ENCODE results near the gene IMPG2. TPM values are rescaled to one million over a fixed set of nuclear protein-coding genes. Genes with fewer than 3 reads are reported as not detected.

Gene IMPG2
- total and polyA plus RNA-seq, 4 donors: 0.01 to 0.37 (median 0.25) TPM; not detected in 1

DNA sequence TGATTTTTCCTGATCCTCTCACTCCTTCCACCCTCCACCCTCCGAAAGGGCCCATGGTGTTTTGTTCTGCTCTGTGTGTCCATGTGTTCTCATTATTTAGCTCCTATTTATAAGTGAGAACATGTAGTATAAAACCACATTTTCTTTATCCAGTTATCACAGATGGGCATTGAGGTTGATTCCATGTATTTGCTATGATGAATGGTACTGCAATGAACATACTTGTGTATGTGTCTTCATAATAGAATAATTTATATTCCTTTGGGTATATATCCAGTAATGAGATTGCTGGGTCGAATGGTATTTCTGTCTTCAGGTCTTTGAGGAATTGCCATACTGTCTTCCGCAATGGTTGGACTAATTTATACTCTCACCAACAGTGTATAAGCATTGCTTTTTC lies 126.0 kb downstream of the IMPG2 start:
- 54% methylated on average over 3 of the region's 3 CpGs for WGBS
- H3K4me1 ChIP-seq (ENCODE audit: control insufficient read depth in 4 of 4, insufficient read depth in 4 of 4, low read length in 3 of 4): no peaks in the 10 kb centered on the region

DNA sequence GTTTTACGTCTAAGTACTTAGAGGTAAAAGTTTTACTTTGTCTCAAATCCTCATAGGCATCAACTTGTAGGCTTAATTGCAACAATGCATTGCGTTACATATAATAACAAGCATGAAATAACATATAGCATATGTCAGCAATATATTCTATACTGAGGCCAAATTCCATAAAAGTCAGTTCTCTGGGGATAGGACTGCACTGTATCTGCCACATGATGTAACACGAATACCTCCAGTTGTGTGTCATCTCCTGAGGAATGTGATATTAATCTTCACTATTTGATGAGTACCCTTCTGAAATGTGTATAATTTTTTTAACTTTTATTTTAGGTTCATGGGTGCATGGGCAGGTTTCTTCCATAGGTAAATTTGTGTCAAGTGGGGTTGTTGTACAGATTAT lies 126.4 kb downstream of the IMPG2 start:
- 85% methylated on average over 3 of the region's 3 CpGs for WGBS
- Histone ChIP-seq H3K9me3 (ENCODE audit: control insufficient read depth in 4 of 4, low read length in 3 of 4) (peaks cover 0 to 3% (median 0%) of the 10 kb centered on the region in 4 donors), H3K9ac (ENCODE audit: low read depth in 1 of 2, low read length in 2 of 2) (no peak overlapping the region), H3K36me3 (ENCODE audit: control insufficient read depth in 4 of 4, insufficient read depth in 3 of 4, low read depth in 1 of 4, low read length in 3 of 4) (no peaks in the 10 kb centered on the region), H3K4me3 (ENCODE audit: low read depth in 1 of 3, low read length in 3 of 3) (no peak overlapping the region), H3K27me3 (ENCODE audit: control insufficient read depth in 4 of 4, insufficient read depth in 4 of 4, low read length in 3 of 4) (no peaks in the 10 kb centered on the region), H3K27ac (ENCODE audit: low read depth in 1 of 2, low read length in 2 of 2) (no peak overlapping the region), H3K4me1 (ENCODE audit: control insufficient read depth in 4 of 4, insufficient read depth in 4 of 4, low read length in 3 of 4) (no peaks in the 10 kb centered on the region)
- no peak for TF ChIP-seq RXRA (IDR thresholded peaks at IDR 0.05)
- TF ChIP-seq FOXA1 (IDR thresholded peaks at IDR 0.05): no peak
- TF ChIP-seq FOXA2 (IDR thresholded peaks at IDR 0.05): no peak
- no peak for TF ChIP-seq NR2F2 (IDR thresholded peaks at IDR 0.05)
- TF ChIP-seq, protein P1, sequence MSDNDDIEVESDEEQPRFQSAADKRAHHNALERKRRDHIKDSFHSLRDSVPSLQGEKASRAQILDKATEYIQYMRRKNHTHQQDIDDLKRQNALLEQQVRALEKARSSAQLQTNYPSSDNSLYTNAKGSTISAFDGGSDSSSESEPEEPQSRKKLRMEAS (IDR thresholded peaks at IDR 0.05): no peak
- TF ChIP-seq RAD21 (IDR thresholded peaks at IDR 0.05): no peak
- no peak for TF ChIP-seq SP1 (IDR thresholded peaks at IDR 0.05)
- no peak for TF ChIP-seq EGR1 (IDR thresholded peaks at IDR 0.05; ENCODE audit: low read depth in 2 of 2)
- no peak for TF ChIP-seq GABPA (IDR thresholded peaks at IDR 0.05 in 1 of 2, conservative IDR thresholded peaks at IDR 0.05 in 1 of 2)
- TF ChIP-seq, protein P2, sequence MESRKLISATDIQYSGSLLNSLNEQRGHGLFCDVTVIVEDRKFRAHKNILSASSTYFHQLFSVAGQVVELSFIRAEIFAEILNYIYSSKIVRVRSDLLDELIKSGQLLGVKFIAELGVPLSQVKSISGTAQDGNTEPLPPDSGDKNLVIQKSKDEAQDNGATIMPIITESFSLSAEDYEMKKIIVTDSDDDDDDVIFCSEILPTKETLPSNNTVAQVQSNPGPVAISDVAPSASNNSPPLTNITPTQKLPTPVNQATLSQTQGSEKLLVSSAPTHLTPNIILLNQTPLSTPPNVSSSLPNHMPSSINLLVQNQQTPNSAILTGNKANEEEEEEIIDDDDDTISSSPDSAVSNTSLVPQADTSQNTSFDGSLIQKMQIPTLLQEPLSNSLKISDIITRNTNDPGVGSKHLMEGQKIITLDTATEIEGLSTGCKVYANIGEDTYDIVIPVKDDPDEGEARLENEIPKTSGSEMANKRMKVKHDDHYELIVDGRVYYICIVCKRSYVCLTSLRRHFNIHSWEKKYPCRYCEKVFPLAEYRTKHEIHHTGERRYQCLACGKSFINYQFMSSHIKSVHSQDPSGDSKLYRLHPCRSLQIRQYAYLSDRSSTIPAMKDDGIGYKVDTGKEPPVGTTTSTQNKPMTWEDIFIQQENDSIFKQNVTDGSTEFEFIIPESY (IDR thresholded peaks at IDR 0.05): no peak
- TF ChIP-seq JUND (IDR thresholded peaks at IDR 0.05): no peak
- TF ChIP-seq TAF1 (conservative IDR thresholded peaks at IDR 0.05): no peak
- DNase-seq (ENCODE audit: low spot score): no peak

More for the DNA sequence above, 126.0 kb downstream of the IMPG2 start:
- no peak for TF ChIP-seq YY1 (IDR thresholded peaks at IDR 0.05)
- TF ChIP-seq RXRA (IDR thresholded peaks at IDR 0.05): no peak
- no peak for TF ChIP-seq EGR1 (IDR thresholded peaks at IDR 0.05; ENCODE audit: low read depth in 2 of 2)
- no peak for TF ChIP-seq JUND (IDR thresholded peaks at IDR 0.05)
- TF ChIP-seq, protein P3, sequence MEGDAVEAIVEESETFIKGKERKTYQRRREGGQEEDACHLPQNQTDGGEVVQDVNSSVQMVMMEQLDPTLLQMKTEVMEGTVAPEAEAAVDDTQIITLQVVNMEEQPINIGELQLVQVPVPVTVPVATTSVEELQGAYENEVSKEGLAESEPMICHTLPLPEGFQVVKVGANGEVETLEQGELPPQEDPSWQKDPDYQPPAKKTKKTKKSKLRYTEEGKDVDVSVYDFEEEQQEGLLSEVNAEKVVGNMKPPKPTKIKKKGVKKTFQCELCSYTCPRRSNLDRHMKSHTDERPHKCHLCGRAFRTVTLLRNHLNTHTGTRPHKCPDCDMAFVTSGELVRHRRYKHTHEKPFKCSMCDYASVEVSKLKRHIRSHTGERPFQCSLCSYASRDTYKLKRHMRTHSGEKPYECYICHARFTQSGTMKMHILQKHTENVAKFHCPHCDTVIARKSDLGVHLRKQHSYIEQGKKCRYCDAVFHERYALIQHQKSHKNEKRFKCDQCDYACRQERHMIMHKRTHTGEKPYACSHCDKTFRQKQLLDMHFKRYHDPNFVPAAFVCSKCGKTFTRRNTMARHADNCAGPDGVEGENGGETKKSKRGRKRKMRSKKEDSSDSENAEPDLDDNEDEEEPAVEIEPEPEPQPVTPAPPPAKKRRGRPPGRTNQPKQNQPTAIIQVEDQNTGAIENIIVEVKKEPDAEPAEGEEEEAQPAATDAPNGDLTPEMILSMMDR (IDR thresholded peaks at IDR 0.05; ENCODE audit: low read depth, low read length, missing input control): no peak
- TF ChIP-seq, protein P2 (IDR thresholded peaks at IDR 0.05): no peak
- TF ChIP-seq RAD21 (IDR thresholded peaks at IDR 0.05): no peak
- TF ChIP-seq HNF4A (conservative IDR thresholded peaks at IDR 0.05): no peak
- TF ChIP-seq, protein P1 (IDR thresholded peaks at IDR 0.05): no peak
- TF ChIP-seq TAF1 (conservative IDR thresholded peaks at IDR 0.05): no peak
- TF ChIP-seq FOXA1 (IDR thresholded peaks at IDR 0.05): no peak
- Histone ChIP-seq H3K9me3 (ENCODE audit: control insufficient read depth in 4 of 4, low read length in 3 of 4) (peaks cover 0 to 3% (median 0%) of the 10 kb centered on the region in 4 donors), H3K27me3 (ENCODE audit: control insufficient read depth in 4 of 4, insufficient read depth in 4 of 4, low read length in 3 of 4) (no peaks in the 10 kb centered on the region), H3K36me3 (ENCODE audit: control insufficient read depth in 4 of 4, insufficient read depth in 3 of 4, low read depth in 1 of 4, low read length in 3 of 4) (no peaks in the 10 kb centered on the region), H3K4me3 (ENCODE audit: low read depth in 1 of 3, low read length in 3 of 3) (no peak overlapping the region), H3K27ac (ENCODE audit: low read depth in 1 of 2, low read length in 2 of 2) (no peak overlapping the region), H3K9ac (ENCODE audit: low read depth in 1 of 2, low read length in 2 of 2) (no peak overlapping the region)
- DNase-seq (ENCODE audit: low spot score): no peak

All from liver (tissue), 9 donors.